ENCODE data around the gene SMIM3.
"Not testable (repeated sequence)": the region's sequence is repeated elsewhere in the genome, so short reads cannot be mapped to it uniquely, and the experiment has no call there.

Gene SMIM3

DNA sequence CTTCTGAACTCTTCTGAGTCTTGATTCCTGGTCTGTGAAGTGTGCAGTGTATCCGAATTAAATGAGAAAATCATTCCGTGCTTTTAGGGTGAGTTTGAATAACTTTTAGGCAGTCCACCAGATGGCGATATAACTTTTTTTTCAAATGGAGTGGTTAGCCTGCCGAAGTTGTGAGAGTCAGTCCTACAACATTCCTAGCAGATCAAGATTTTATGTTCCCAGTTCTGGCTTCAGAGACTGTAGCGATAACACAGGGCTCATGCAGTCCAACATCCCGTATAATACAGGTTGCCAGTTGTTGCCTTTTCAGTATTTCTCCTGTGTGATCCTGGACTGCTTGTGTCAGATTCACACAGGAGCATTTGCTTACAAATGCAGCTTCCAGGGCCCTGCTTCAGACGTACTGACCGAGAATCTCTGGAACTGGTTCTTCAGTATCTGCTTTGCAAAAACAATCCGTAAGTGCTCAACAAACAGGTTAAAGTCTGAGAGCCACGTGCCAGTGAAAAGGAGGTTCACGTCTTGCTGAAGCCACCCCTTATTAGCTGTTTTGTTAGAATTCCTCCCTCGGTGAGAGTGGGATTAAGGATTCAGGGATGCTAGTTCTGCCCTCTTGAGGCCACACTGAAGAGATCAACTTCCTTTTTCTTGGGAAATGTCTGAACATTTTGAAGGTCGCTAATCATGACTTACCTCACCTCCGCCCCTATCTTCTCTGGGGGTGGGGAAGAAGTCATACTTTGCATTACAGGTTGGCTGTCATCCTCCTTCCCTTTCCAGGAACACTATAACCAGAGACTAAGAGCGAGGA is 22.8 kb downstream of the SMIM3 start:
- peak; percentile 1 for DNase-seq

DNA sequence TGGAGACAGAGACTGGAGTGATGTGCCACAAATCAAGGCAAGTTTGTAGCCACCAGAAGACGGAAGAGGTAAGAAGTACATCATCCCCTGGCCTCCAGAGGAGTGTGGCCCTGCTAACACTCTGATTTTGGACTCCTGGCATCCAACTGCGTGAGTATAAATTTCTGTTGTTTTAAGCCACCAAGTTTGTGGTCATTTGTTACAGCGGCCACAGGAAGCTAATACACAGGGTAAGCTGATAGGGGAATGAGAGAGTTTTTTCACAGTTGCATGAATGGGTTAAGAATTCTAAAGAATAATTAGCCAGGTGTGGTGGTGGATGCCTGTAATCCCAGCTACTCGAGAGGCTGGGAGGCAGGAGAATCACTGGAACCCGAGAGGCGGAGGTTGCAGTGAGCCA is 25.8 kb downstream of the SMIM3 start:
- no peak for DNase-seq

DNA sequence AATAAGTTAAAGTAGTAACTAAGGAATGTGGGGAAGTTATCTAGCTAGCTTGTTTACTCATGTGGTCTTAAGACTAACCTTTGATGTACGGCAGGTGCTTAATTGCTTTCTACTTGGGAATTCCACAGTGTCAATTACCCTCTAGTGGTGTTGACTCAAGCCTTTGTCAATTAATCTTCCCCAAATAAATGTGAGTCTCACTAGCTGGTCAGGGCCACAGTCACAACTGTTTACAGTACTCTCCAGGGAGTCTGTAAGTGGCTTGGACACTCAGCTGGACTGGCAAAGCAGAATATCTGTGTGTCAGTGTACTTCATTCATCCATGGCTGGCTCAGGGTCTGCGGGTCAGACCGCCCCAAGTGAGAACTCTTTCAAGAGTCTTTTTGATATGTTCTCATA is 30.8 kb downstream of the SMIM3 start:
- DNase-seq, result no peak

DNA sequence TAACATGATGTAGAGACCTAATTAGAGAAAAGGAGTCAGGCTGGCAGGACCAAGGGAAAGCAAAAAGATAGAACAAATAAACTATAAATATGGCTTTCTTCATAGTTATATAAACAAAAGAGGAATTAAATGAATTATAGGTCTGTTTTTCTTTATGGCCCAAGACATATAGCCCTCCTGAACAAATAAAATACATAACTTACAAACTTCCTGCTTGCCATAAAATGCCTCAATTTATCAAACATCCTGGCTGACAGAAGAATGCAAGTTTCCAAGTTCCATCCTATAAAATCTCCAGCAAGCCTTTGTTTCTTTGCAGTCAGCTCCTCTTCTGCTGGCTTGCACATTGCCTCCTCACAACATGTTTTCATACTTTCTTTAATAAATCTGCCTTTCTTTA is 36.5 kb downstream of the SMIM3 start:
- DNase-seq, result no peak

DNA sequence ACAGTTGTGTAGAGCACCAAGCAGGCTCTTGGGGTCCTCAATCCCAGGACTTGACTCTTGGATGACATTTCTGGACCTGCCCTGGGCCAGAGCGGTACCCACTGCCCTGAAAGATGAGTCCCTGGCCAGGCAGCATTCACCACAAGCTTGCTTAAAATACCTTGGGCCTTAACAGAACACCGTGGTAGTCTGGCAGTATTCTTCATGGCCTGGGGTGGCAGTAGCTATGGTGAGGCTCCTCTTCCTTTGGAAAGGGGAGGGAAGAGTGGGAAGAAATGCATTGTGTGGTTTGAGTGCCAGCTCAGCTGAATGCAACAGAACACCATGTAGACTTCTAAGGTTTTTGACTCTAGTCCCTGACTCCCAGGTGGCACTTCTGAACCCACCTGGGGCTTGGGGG is 38.4 kb downstream of the SMIM3 start:
- DNase-seq, result no peak

DNA sequence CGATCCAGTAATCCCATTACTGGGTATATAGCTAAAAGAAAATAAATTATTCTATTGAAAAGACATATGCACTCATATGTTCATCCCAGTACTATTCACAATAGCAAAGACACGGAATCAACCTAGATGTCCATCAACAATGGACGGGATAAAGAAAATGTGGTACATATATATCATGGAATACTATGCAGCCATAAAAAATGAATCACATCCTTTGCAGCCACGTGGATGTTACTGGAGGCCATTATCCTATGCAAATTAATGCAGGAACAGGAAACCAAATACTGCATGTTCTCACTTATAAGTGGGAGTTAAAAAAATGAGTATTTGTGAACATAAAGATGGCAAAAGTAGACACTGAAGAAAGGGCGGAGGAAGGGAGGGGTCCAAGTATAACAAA is 51.2 kb downstream of the SMIM3 start:
- DNase-seq, result no peak

DNA sequence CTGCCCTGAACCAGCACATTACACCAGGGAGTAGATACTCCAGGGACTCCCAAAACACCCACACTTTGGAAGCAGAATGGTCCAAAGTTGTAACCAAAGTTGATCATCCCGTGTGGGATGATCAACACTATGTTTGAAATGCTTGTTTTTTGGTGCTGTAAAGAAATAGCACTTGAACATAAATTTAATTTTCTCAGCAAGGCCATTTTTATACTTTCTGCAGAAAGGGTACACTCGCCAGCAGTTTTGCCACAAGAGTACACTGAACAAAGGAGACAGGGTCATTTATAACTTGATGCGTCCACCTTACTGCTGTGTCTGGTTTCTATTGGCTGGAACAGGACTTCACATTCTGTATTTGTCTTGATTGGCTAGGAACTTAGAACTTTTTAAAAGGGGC is 53.3 kb downstream of the SMIM3 start:
- not testable (repeated sequence) for DNase-seq

DNA sequence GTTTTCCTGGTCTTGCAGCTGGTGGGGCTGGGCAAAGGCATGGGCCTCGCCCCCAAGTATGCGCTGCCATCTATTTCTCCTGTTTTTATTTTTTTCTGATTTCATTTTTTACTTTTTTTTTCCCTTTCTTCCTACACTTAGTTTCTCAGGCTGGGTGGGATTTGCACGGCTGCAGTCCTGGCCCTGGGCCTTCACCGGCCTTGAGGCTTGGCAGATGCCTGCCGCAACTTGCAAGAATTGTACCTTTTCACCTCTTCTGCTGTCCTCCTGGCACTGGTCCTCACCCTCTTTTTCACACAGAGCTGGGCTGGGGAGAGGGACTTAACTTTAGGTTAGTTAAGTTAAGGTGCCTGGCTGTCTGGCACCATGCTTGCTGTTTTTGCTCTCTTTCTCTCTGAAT is 57.5 kb downstream of the SMIM3 start:
- no peak for DNase-seq

DNA sequence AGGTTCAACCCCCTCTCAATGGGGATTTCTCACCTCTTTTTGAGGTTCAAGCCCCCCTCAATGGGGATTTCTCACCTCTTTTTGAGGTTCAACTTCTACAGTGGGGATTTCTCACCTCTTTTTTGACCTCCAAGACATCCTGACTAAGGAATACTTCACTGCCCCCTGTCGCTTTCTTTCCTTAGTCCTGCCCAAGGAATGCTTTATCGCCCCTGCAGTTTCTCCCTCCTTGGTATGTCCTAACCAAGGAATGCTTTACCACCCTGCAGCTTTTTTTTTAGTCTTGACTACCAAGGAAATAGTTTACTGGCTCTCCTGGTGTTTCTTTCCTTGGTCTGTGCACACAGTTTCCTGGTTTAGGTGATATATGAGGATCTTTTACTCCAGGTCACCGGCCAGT is 58.1 kb downstream of the SMIM3 start:
- no peak for DNase-seq

DNA sequence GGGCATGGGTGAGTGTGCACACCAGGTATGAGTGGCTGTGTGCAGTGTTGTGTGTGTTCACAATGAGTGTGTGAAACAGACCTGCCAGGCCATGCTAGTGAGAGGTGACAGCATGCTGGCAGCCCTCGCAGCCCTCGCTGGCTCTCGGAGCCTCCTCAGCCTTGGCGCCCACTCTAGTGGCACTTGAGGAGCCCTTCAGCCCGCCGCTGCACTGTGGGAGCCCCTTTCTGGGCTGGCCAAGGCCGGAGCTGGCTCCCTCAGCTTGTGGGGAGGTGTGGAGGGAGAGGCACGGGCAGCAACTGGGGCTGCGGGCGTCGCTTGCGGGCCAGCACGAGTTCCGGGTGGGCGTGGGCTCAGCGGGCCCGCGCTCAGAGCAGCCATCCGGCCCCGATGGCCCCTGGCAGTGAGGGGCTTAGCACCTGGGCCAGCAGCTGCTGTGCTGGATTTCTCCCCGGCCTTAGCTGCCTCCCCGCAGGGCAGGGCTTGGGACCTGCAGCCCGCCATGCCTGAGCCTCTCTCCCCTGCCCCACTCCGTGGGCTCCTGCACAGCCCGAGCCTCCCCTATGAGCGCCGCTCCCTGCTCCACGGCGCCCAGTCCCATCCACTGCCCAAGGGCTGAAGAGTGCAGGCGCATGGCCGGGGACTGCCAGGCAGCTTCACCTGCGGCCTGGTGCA is 66.8 kb downstream of the SMIM3 start:
- not testable (repeated sequence) for DNase-seq

DNA sequence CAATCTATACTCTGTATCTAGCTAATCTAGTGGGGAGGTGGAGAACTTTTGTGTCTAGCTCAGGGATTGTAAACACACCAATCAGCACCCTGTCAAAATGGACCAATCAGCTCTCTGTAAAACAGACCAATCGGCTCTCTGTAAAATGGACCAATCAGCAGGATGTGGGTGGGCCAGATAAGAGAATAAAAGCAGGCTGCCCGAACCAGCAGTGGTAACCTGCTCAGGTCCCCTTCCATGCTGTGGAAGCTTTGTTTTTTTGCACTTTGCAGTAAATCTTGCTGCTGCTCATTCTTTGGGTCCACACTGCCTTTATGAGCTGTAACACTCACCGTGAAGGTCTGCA is 67.7 kb downstream of the SMIM3 start, which contains the start of gene IRGM:
Gene IRGM (plus strand): TSS at position 214 of the 346 bp plus-strand sequence. CDS start 1,603 bp downstream, outside the sequence.
- not testable (repeated sequence) for DNase-seq
